HCT116 (cell line): ENCODE measurements around the gene GALNT15. TPM values are rescaled to one million over a fixed set of nuclear protein-coding genes. Genes with fewer than 3 reads are reported as not detected.

Experiments
- ATAC-seq: fragments of 200-7000 bp; cut with Tn5 transposase; 2 replicates; pipeline ENCODE4 v1.9.1; 2020; ENCODE audit warnings: mild to moderate bottlenecking, moderate library complexity
- BruUV-seq: library from RNA; stranded (reverse); fragments of 400-500 nt; replicated peaks from 2 replicates; lab custom pipeline; 2021; lab: Mats Ljungman, UMichigan
- CTCF ChIA-PET: fragments of 300-600 bp; sonication (Branson Sonifier 250); formaldehyde crosslinking; loops from one replicate; lab custom pipeline; 2021; ENCODE audit warnings: antibody characterized with exemption; lab: Charles Lee
- POLR2A ChIA-PET: fragments of 300-600, 350-600 bp; sonication (Branson Sonifier 250); formaldehyde crosslinking; loops from one replicate; lab custom pipeline; 2021; ENCODE audit warnings: antibody characterized with exemption; lab: Charles Lee
- RAD21 ChIA-PET, 2 experiments: fragments of 300-600 bp; sonication (Branson Sonifier 250); formaldehyde crosslinking; loops; one replicate each; lab custom pipeline; 2023; ENCODE audit warnings: low total read pairs in 2 of 2; ENCODE audit not compliant: uncharacterized antibody in 2 of 2, unreplicated experiment in 2 of 2, low non-redundant PET in 1 of 2; lab: Charles Lee
- DNase-seq: peaks from one replicate; pipeline ENCODE4 v3.0.0-alpha.2; 2010; ENCODE audit warnings: low read depth, low spot score
- H2AFZ ChIP-seq: fragments of 200-600 bp; shearing (Covaris generic), sonication (generic); 2 replicates; pipeline ENCODE4 v1.6.1; 2017; ENCODE audit warnings: low read depth, mixed run types, mixed read lengths, antibody characterized with exemption, low read length; ENCODE audit not compliant: poor library complexity, severe bottlenecking
- H3K27ac ChIP-seq: 2 replicates; pipeline ENCODE4 v1.5.1; 2012; ENCODE audit warnings: low read depth, low read length
- H3K27me3 ChIP-seq: fragments of 200-600 bp; sonication (generic); 2 replicates; pipeline ENCODE4 v1.6.1; 2016; ENCODE audit warnings: mixed run types, low read length, mixed read lengths; ENCODE audit not compliant: insufficient read depth
- H3K36me3 ChIP-seq, 2 experiments: fragments of 200-500 bp in 1 of 2; fragments of 200-600 bp in 1 of 2; sonication (Bioruptor generic) in 1 of 2; sonication (generic) in 1 of 2; 2 replicates each; pipeline versions ENCODE4 v1.5.1 to v1.6.1; 2014 to 2016; ENCODE audit warnings: low read length in 2 of 2, inconsistent platforms in 1 of 2, mixed read lengths in 1 of 2, mixed run types in 1 of 2; ENCODE audit not compliant: insufficient read depth in 2 of 2, control insufficient read depth in 1 of 2
- H3K4me1 ChIP-seq, 2 experiments: fragments of 200-600 bp in 1 of 2; sonication (generic) in 1 of 2; 2 replicates each; pipeline versions ENCODE4 v1.5.1 to v1.6.1; 2012 to 2017; ENCODE audit warnings: low read length in 2 of 2, inconsistent platforms in 1 of 2, mild to moderate bottlenecking in 1 of 2, mixed read lengths in 1 of 2, mixed run types in 1 of 2, moderate library complexity in 1 of 2; ENCODE audit not compliant: insufficient read depth in 2 of 2, control insufficient read depth in 1 of 2
- H3K4me2 ChIP-seq: fragments of 200-600 bp; sonication (generic); 2 replicates; pipeline ENCODE4 v1.6.1; 2017; ENCODE audit warnings: mixed run types, low read length, mixed read lengths
- H3K4me3 ChIP-seq, 2 experiments: fragments of 200-600 bp in 1 of 2; sonication (generic) in 1 of 2; replicated peaks in 1 of 2; 2 replicates each; pipeline ENCODE4 v1.5.1; 2011 to 2016; ENCODE audit warnings: low read length in 2 of 2, control low read depth in 1 of 2, low read depth in 1 of 2, mild to moderate bottlenecking in 1 of 2, mixed read lengths in 1 of 2, mixed run types in 1 of 2
- H3K79me2 ChIP-seq: fragments of 200-600 bp; sonication (generic); 2 replicates; pipeline ENCODE4 v1.6.1; 2017; ENCODE audit warnings: mild to moderate bottlenecking, mixed run types, low read length, moderate library complexity, mixed read lengths; ENCODE audit not compliant: insufficient read depth
- H3K9ac ChIP-seq: fragments of 200-600 bp; sonication (generic); 2 replicates; pipeline ENCODE4 v1.6.1; 2016; ENCODE audit warnings: low read length, mixed read lengths
- H3K9me2 ChIP-seq: fragments of 200-600 bp; sonication (generic), shearing (Covaris generic); 2 replicates; pipeline ENCODE4 v1.6.1; 2017; ENCODE audit warnings: mixed run types, mild to moderate bottlenecking, moderate library complexity; ENCODE audit not compliant: insufficient read depth
- H3K9me3 ChIP-seq, 2 experiments: fragments of 200-500 bp in 1 of 2; fragments of 200-600 bp in 1 of 2; sonication (Bioruptor generic) in 1 of 2; sonication (generic) in 1 of 2; 2 replicates each; pipeline ENCODE4 v1.6.1; 2014 to 2017; ENCODE audit warnings: low read length in 2 of 2, mixed read lengths in 2 of 2, inconsistent platforms in 1 of 2, low read depth in 1 of 2, mild to moderate bottlenecking in 1 of 2, mixed run types in 1 of 2, moderate library complexity in 1 of 2; ENCODE audit not compliant: control insufficient read depth in 1 of 2, insufficient read depth in 1 of 2
- H4K20me1 ChIP-seq: fragments of 200-600 bp; sonication (generic), shearing (Covaris generic); 2 replicates; pipeline ENCODE4 v1.6.1; 2017; ENCODE audit warnings: mixed run types, mild to moderate bottlenecking, moderate library complexity; ENCODE audit not compliant: insufficient read depth
- CBX3 ChIP-seq: IDR thresholded peaks from 2 replicates; pipeline ENCODE4 v1.6.1; 2012; ENCODE audit warnings: low read depth
- EZH2 ChIP-seq: fragments of 200-600 bp; sonication (generic); IDR thresholded peaks from 2 replicates; pipeline ENCODE4 v1.6.1; 2017; ENCODE audit warnings: antibody characterized with exemption, mixed run types
- EZH2phosphoT487 ChIP-seq: fragments of 200-600 bp; IDR thresholded peaks from 2 replicates; pipeline ENCODE4 v1.6.1; 2018; ENCODE audit warnings: antibody characterized with exemption, borderline replicate concordance
- FOSL1 ChIP-seq: IDR thresholded peaks from 2 replicates; pipeline ENCODE4 v1.6.1; 2012; ENCODE audit warnings: low read depth
- MAX ChIP-seq: IDR thresholded peaks from 2 replicates; pipeline ENCODE4 v1.6.1; 2012
- POLR2A ChIP-seq: IDR thresholded peaks from 2 replicates; pipeline ENCODE4 v1.7.0; 2011; ENCODE audit warnings: borderline replicate concordance; ENCODE audit not compliant: insufficient read depth, insufficient read length; ENCODE audit errors: extremely low read depth
- POLR2AphosphoS5 ChIP-seq: IDR thresholded peaks from 2 replicates; pipeline ENCODE4 v1.6.1; 2011; ENCODE audit warnings: mild to moderate bottlenecking, low read depth, low read length, moderate library complexity
- REST ChIP-seq: IDR thresholded peaks from 2 replicates; pipeline ENCODE4 v1.6.1; 2012; ENCODE audit warnings: low read depth
- SIN3A ChIP-seq: IDR thresholded peaks from 2 replicates; pipeline ENCODE4 v1.6.1; 2012; ENCODE audit warnings: low read depth
- SP1 ChIP-seq: IDR thresholded peaks from 2 replicates; pipeline ENCODE4 v1.6.1; 2012; ENCODE audit warnings: low read depth
- YY1 ChIP-seq: IDR thresholded peaks from 2 replicates; pipeline ENCODE4 v1.6.1; 2011; ENCODE audit warnings: low read length, low read depth, moderate library complexity, mild to moderate bottlenecking; ENCODE audit not compliant: insufficient replicate concordance; ENCODE audit errors: extremely low read depth
- ZBTB33 ChIP-seq: IDR thresholded peaks from 2 replicates; pipeline ENCODE4 v1.6.1; 2011; ENCODE audit warnings: mild to moderate bottlenecking, low read length, moderate library complexity; ENCODE audit not compliant: insufficient replicate concordance; ENCODE audit errors: extremely low read depth
- ZFX ChIP-seq: fragments of 450-650 bp; IDR thresholded peaks from 2 replicates; pipeline ENCODE4 v1.6.1; 2017
- ZNF274 ChIP-seq: fragments of 200-500 bp; sonication (Bioruptor generic); IDR thresholded peaks from 2 replicates; pipeline ENCODE4 v1.6.1; 2014; ENCODE audit warnings: mild to moderate bottlenecking, low read depth, low read length, inconsistent platforms
- intact Hi-C: fragments of 100-400 bp; cut with micrococcal nuclease; formaldehyde crosslinking; loops from 2 replicates; pipeline ENCODE4 v1.10.0; 2022
- total RNA-seq: library from RNA; stranded (reverse); gene quantifications from one replicate; pipeline ENCODE4 v1.2.1, GENCODE V29; 2021; ENCODE audit not compliant: unreplicated experiment

GALNT15 gene
- total RNA-seq, 1 experiment from 2014 or later, result 0.05 TPM

- CTCF ChIA-PET, result no interaction called here
- intact Hi-C loops, result loop anchor here (10.0 kb wide), 1 partner anchor 981 kb away; the partner anchor contains the start of gene CAPN7
- BruUV-seq, result no TSS peak
Measured at GRCh38 chr3:16186086-16186485, 11.6 kb downstream of the GALNT15 start.

GRCh38 chr3:16186565-16186964, 12.1 kb downstream of the GALNT15 start:
- POLR2A ChIA-PET, result no interaction called here
- H3K27ac ChIP-seq, result no peak overlapping the region
- no peak overlapping the region for H3K4me2 ChIP-seq
- H3K79me2 ChIP-seq, result no peaks in the 10 kb centered on the region
- H3K4me3 ChIP-seq, result no peak overlapping the region
- intact Hi-C loops, result loop anchor here (10.0 kb wide), 1 partner anchor 982 kb away; the partner anchor contains the start of gene CAPN7
- DNase-seq (no peak), ATAC-seq (no peak)
- BruUV-seq, result no TSS peak
- H2AFZ ChIP-seq, result no peak overlapping the region
- no peak overlapping the region for H3K9ac ChIP-seq
- TF ChIP-seq EZH2phosphoT487 (no peak), CBX3 (no peak), FOSL1 (no peak), ZFX (no peak), SIN3A (no peak), MAX (no peak), SP1 (no peak), REST (no peak), EZH2 (no peak), POLR2A (no peak), POLR2AphosphoS5 (no peak), ZNF274 (no peak), ZBTB33 (no peak)
- no peaks in the 10 kb centered on the region for H4K20me1 ChIP-seq
- no peaks in the 10 kb centered on the region for H3K4me1 ChIP-seq
- CTCF ChIA-PET, result no interaction called here
- no peaks in the 10 kb centered on the region for H3K9me2 ChIP-seq
- RAD21 ChIA-PET, result no interaction called here
- H3K36me3 ChIP-seq, result no peaks in the 10 kb centered on the region
- no peaks in the 10 kb centered on the region for H3K9me3 ChIP-seq
- no peaks in the 10 kb centered on the region for H3K27me3 ChIP-seq

More at GRCh38 chr3:16186086-16186485, 11.6 kb downstream of the GALNT15 start:
- Histone ChIP-seq H3K27me3 (no peaks in the 10 kb centered on the region), H3K36me3 (no peaks in the 10 kb centered on the region), H3K9me2 (no peaks in the 10 kb centered on the region), H3K4me1 (no peaks in the 10 kb centered on the region), H3K4me2 (no peak overlapping the region), H2AFZ (no peak overlapping the region), H4K20me1 (no peaks in the 10 kb centered on the region), H3K4me3 (no peak overlapping the region), H3K9ac (no peak overlapping the region), H3K79me2 (no peaks in the 10 kb centered on the region), H3K9me3 (no peaks in the 10 kb centered on the region), H3K27ac (no peak overlapping the region)
- TF ChIP-seq YY1 (no peak), ZFX (no peak), EZH2phosphoT487 (no peak)
- ChIA-PET RAD21 (no interaction called here), POLR2A (no interaction called here)
- no peak for DNase-seq
- ATAC-seq, result no peak
